Hepatic stellate cell (primary cell): ENCODE data around the gene AKAP7.
"Not testable (repeated sequence)": the region's sequence is repeated elsewhere in the genome, so short reads cannot be mapped to it uniquely, and the experiment has no call there.

Experiments
- DNase-seq: peaks from one replicate; pipeline ENCODE4 v3.0.0; 2011; ENCODE audit warnings: low spot score

The AKAP7 gene

DNA sequence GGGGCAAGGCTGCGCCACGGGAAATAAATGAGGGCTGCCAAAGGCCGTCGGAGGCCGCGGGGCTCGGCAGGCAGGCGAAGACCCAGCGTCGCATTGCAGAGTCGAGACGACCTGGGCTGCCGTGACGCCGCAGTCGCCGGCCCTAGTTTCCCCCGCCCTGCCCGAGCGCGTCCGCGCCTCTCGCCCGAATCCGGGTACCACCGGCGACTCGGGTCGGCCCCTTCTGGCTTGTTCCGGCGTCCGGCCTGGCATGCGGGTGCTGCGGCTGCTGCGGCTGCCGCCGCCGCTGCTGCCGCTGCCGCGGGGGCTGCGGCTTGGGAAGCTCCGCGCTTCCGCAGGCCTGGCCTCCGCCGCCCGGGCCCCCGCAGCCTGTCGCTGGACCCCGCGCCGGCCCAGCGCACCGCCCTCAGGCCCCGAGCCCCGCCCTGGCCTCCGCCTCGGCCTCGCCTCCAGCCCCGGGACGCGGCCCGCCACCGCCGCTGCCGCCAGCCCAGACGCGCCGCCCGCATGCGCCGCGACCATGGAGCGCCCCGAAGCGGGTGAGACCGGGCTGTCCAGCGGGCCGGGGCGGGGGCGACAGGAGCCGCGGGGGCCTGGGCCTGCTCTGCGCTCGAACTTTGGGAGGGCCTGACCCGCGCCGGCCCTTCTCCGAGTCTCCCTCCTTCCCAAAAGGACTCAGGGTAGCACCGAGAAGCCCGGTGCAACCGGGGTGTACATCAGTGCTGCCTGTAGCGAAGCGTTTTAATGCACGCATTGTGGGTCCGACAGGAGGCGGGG lies at the start of gene AKAP7:
Gene AKAP7 (plus strand): TSS at position 224 of the 777 bp plus-strand sequence. CDS start 297 bp downstream, at position 521.
- peak; percentile 81 for DNase-seq

- DNase-seq = not testable (repeated sequence)
These were observed 44.9 kb upstream of the AKAP7 start for GRCh38 chr6:131090339-131090738.

- not testable (repeated sequence) for DNase-seq
These were observed 43.3 kb upstream of the AKAP7 start for GRCh38 chr6:131091944-131092343.

GRCh38 chr6:131093334-131093733 lies 41.9 kb upstream of the AKAP7 start:
- DNase-seq = no peak

DNA sequence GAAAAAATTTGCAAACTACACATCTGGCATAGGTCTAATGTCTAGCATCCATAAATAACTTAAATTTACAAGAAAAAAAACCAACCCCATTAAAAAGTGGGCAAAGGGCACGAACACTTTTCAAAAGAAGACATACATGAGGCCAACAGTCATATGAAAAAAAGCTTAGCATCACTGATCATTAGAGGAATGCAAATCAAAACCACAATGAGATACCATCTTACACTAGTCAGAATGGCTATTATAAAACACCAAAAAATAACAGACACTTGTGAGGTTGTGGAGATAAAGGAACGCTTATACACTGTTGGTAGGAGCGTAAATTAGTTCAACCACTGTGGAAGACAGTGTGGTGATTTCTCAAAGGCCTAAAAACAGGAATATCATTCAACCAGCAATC lies 38.5 kb upstream of the AKAP7 start:
- DNase-seq = no peak

DNA sequence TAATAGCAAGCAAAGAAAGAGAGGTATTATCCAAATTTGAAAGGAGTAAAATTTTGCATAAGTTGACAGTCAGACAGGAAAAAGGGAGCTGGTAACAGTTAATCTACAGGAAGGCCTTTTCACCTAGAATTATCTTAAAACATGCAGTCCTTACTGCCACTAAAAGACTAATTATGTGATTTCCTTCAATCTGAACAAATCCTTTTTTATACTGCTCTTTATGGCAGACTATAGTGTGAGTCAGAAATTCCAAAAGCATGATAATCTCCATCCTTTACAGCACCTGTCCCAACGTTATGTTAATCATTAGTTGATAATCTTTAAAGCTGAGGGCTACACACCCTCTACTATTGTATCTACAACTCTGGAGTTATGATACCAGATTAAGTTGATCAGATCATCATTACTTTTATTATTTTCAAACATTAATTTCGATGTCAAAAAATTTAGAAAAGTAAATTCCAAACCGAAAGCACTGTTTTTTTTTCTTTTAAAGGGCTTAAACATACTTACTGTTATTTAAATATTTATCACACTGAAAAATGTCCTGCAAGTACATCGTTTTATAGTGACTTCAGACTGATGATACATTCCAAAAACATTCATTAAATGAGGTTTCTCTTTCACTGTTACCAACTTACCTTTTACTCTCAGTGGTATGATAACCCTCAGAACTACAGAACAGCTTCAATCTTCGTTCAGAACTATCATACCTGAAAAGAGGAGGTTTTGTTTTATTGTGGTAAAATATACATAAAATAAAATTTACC lies 33.2 kb upstream of the AKAP7 start:
- no peak for DNase-seq

- DNase-seq = no peak
These were observed 32.0 kb upstream of the AKAP7 start for GRCh38 chr6:131103296-131103695.

DNA sequence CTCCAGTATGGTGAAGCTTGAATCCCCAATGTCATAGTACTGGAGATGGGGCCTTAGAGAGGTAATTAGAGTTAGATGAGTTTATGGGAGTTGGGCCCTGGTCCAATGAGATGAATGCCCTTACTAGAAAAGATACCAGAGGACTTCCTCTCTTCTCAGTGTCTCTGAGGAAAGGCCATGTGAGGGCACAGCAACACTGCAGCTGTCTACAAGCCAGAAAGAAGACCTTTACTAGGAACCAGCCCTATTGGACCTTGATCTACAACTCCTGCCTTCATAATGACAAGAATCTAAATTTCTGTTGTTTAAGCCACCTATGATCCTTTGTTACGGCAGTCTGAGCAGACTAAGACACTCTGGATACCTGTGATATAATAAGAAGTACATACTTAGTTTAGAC lies 31.4 kb upstream of the AKAP7 start:
- no peak for DNase-seq

GRCh38 chr6:131107151-131107550 lies 28.1 kb upstream of the AKAP7 start:
- DNase-seq = peak; percentile 49

- DNase-seq = no peak
These were observed 23.0 kb upstream of the AKAP7 start for GRCh38 chr6:131112249-131112648.

GRCh38 chr6:131115651-131116050 lies 19.6 kb upstream of the AKAP7 start:
- no peak for DNase-seq

GRCh38 chr6:131116321-131116720 lies 18.9 kb upstream of the AKAP7 start:
- DNase-seq = no peak

DNA sequence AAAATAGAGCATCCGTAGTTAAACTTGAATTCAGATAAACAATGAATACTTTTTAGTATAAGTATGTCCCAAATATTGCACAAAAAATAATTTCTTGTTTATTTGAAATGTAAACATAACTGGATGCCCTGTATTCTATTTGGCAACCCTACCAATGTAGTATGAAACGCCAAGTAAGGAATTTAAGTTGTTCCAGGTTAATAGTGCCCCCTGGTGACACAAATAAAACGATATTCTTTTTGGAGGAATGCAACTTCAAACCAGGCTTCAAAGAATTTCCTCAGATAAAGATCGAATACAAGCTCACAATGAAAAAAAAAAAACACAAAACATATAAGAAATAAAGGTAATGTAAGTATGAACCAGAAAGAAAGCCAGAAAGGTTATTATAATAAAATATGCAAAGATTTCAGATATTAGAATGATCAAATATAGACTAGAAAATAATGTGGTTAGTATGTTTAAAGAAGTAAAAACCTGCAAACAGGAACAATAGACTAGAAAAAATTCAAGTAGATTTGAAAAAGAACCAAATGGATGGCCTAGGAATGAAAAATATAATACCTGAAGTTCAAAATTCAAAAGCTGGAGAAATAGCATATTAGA lies 18.4 kb upstream of the AKAP7 start:
- no peak for DNase-seq

- DNase-seq = no peak
These were observed 17.4 kb upstream of the AKAP7 start for GRCh38 chr6:131117878-131118277.

DNA sequence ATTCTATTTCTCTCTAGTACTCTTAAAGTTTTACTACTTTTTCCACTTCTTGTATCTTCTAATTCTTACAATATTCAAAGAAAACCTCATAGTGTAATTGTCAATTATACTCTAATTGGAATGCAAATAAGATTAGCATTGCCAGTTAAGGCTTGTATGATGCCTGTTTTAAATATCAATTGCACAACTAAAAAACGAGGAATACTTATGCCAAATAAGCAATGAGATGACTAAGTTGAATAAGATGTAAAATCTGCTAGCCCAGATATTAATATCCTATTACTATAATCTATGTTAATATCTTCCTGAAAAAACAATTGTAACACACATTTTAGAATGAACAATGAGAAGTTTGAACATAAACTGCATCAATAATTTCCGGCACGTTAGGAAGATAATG lies 13.3 kb upstream of the AKAP7 start:
- no peak for DNase-seq

DNA sequence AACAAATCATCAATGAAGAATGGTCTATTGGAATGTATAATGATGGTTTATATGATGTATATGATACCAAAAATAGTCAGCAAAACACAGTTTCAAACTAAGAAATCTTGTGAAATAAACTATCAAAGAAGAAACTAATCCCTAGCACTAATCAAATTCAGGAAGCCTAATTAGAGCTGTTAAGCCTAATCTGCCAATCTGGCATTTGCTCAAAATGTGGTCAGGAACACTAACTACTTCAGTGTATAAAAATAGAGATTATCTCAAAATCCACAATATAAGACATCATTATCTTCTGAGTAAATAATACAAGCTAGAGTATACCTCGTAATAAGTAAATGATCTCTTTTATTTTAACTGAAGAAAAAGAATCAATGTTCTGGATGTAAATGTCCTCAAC lies 12.8 kb upstream of the AKAP7 start:
- DNase-seq = no peak

DNA sequence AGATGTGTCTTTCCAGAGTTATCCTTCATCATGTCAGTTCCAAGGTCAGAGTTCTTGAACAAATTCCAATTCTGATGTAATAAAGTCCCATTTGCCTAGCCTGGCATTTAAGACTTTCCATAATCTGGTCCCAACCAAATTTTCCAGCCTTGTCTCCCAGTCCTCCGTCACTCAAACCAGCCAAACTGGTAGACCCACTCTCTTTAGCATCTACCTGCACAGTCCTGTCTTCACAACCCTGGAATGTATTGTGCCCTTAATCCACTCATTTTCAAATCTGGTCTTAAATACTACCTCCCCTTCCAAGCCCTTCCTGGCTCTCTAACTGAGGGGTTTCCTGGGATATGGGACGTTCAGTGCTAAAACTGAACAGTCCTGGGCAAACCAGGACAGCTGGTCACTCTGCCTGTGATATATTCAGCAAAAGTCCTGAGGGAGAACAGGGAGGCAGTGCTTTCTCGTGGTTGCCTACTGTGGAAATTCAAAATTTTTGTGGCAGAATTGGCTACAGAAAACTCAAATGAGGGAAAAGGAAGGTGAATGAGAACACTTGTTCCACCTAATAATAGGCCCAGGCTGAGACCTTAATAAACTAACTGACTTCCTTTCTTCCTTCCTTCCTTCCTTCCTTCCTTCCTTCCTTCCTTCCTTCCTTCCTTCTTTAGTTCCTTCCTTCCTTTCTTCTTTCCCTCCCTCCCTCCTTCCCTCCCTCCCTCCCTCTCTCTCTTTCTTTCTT lies 10.8 kb upstream of the AKAP7 start:
- no peak for DNase-seq

GRCh38 chr6:131125431-131125830 lies 9.8 kb upstream of the AKAP7 start:
- DNase-seq = no peak

DNA sequence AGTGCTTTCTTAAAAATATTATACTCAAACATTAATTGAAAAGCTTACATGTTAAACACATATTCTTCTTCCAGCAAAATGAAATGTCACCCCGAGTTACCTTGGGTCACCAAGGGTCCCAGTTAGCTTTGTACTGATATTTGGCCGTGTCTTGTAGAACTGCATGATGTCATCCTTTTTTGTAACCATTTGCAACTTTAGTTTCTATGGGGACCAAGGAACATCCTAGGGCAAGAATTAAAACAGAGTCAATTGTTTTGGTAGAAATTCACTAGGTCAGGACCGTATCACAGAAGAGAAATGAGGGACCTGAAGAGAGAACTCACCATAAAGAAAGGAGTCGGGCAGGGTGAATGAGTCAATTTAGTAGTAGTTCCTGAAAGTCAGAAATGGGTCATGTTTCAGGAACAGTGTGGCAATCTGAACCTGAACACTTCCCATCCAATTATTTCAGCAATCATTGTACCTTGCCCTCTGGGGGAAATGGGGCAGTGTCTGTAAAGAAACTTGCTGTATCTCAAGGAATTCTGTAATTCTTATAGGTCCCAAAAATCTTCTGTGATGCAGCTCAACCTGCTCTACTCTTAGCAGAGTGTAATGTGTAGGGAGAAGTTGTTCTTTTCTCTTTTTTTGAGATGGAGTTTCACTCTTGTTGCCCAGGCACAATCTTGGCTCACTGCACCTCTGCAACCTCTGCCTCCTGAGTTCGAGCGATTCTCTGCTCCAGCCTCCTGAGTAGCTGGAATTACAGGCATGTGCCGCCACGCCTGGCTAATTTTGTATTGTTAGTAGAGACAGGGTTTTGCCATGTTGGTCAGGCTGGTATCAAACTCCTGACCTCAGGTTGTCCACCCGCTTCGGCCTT lies 5.3 kb upstream of the AKAP7 start:
- DNase-seq = no peak

DNA sequence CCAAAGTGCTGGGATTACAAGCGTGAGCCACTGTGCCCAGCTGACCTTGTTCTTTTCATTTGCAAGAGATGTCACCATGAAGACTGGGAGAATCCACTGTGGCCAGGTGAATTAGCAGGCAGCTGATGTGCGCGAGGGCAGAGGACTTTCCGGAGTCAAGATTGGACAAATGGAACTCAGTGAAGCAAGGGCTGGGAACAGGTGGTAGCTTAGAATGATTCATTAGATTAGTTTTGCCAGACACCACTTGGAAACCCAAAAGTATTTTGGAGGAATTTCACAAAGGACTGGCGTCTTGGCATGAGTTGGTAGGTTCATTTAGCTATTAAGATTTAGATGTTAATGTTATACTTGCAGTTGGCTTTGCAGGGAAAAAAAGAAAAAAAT lies 4.7 kb upstream of the AKAP7 start:
- no peak for DNase-seq

- no peak for DNase-seq
These were observed 2.9 kb upstream of the AKAP7 start for GRCh38 chr6:131132360-131132759.
